B cell (primary cell): ENCODE measurements around the gene GSE1. TPM values are rescaled to one million over a fixed set of nuclear protein-coding genes. Genes with fewer than 3 reads are reported as not detected.

Source experiments
- ATAC-seq: fragments of 200-7000 bp; cut with Tn5 transposase; one replicate; pipeline ENCODE4 v1.10.0; 2021; ENCODE audit warnings: low read depth, mild to moderate bottlenecking, moderate number of reproducible peaks, moderate library complexity
- CTCF ChIA-PET: fragments of 350-600 bp; sonication (Branson Sonifier 250); formaldehyde crosslinking; loops from one replicate; lab custom pipeline; 2021; ENCODE audit warnings: antibody characterized with exemption, inconsistent platforms; lab: Charles Lee
- POLR2A ChIA-PET: fragments of 350-600 bp; sonication (Branson Sonifier 250); formaldehyde crosslinking; loops from one replicate; lab custom pipeline; 2021; ENCODE audit warnings: antibody characterized with exemption; lab: Charles Lee
- DNase-seq: peaks from one replicate; pipeline ENCODE4 v3.0.0; 2013
- H2AFZ ChIP-seq: 2 replicates; pipeline ENCODE4 v1.6.1; 2012; ENCODE audit warnings: mild to moderate bottlenecking, low read depth, low read length; ENCODE audit not compliant: insufficient read depth, poor library complexity, severe bottlenecking
- H3K27ac ChIP-seq, 2 donors: 1 replicate in 1 of 2; 2 replicates in 1 of 2; pipeline ENCODE4 v1.5.1; 2012 to 2013; ENCODE audit warnings: low read length in 2 of 2, mild to moderate bottlenecking in 2 of 2, moderate library complexity in 1 of 2
- H3K27me3 ChIP-seq, 4 experiments: fragments of 200-600 bp in 1 of 4; sonication (generic) in 1 of 4; replicated peaks in 1 of 4; 1 replicate in 2 of 4; 2 replicates in 2 of 4; pipeline versions ENCODE4 v1.6.1 to v1.7.0; 2013 to 2016; ENCODE audit warnings: low read length in 3 of 4, mild to moderate bottlenecking in 2 of 4, mixed read lengths in 1 of 4, moderate library complexity in 1 of 4; ENCODE audit not compliant: insufficient read depth in 4 of 4, control insufficient read depth in 3 of 4; ENCODE audit errors: control extremely low read depth in 1 of 4
- H3K36me3 ChIP-seq, 2 experiments: replicated peaks in 1 of 2; 1 replicate in 1 of 2; 2 replicates in 1 of 2; pipeline versions ENCODE4 v1.6.1 to v1.7.1; 2013; ENCODE audit warnings: low read length in 1 of 2; ENCODE audit not compliant: insufficient read depth in 2 of 2, control insufficient read depth in 1 of 2; ENCODE audit errors: control extremely low read depth in 1 of 2, extremely low read depth in 1 of 2
- H3K4me1 ChIP-seq, 2 donors: fragments of 200-600 bp in 1 of 2; sonication (generic) in 1 of 2; 1 replicate in 1 of 2; 2 replicates in 1 of 2; pipeline versions ENCODE4 v1.5.1 to v1.6.1; 2013 to 2017; ENCODE audit warnings: low read length in 2 of 2; ENCODE audit not compliant: control insufficient read depth in 2 of 2, insufficient read depth in 2 of 2
- H3K4me2 ChIP-seq: replicated peaks from 2 replicates; pipeline ENCODE3; 2012; ENCODE audit warnings: mild to moderate bottlenecking, low read depth, low read length; ENCODE audit not compliant: poor library complexity, severe bottlenecking
- H3K4me3 ChIP-seq, 5 experiments: fragments of 200-600 bp in 1 of 5; sonication (generic) in 1 of 5; 1 replicate in 3 of 5; 2 replicates in 2 of 5; pipeline versions ENCODE4 v1.5.1 to v1.7.0; 2011 to 2016; ENCODE audit warnings: low read length in 4 of 5, mild to moderate bottlenecking in 4 of 5, low read depth in 2 of 5, control low read depth in 1 of 5, moderate library complexity in 1 of 5; ENCODE audit not compliant: insufficient read depth in 1 of 5; ENCODE audit errors: control extremely low read depth in 1 of 5, extremely low read depth in 1 of 5
- H3K79me2 ChIP-seq: fragments of 200-600 bp; sonication (generic); one replicate; pipeline ENCODE4 v1.6.0; 2016; ENCODE audit warnings: low read length; ENCODE audit not compliant: control insufficient read depth, insufficient read depth
- H3K9ac ChIP-seq: fragments of 200-600 bp; sonication (generic); 2 replicates; pipeline ENCODE4 v1.6.1; 2017; ENCODE audit warnings: mild to moderate bottlenecking, low read length, moderate library complexity
- H3K9me3 ChIP-seq, 3 donors: one replicate each; pipeline versions ENCODE4 v1.6.1 to v1.7.1; 2013; ENCODE audit warnings: low read length in 2 of 3; ENCODE audit not compliant: control insufficient read depth in 2 of 3, insufficient read depth in 1 of 3; ENCODE audit errors: control extremely low read depth in 1 of 3
- H4K20me1 ChIP-seq: 2 replicates; pipeline ENCODE4 v1.6.0; 2012; ENCODE audit warnings: mild to moderate bottlenecking, low read length; ENCODE audit not compliant: insufficient read depth, control insufficient read depth, poor library complexity, severe bottlenecking
- H3K27ac Mint-ChIP-seq: one replicate; pipeline ENCODE4 v1.8.0; 2021; ENCODE audit warnings: mixed read lengths
- H3K27me3 Mint-ChIP-seq: one replicate; pipeline ENCODE4 v1.8.0; 2021; ENCODE audit warnings: mixed read lengths
- H3K4me1 Mint-ChIP-seq: one replicate; pipeline ENCODE4 v1.8.0; 2021; ENCODE audit warnings: mixed read lengths
- H3K4me3 Mint-ChIP-seq: one replicate; pipeline ENCODE4 v1.8.0; 2021; ENCODE audit warnings: mixed read lengths
- H3K9me3 Mint-ChIP-seq: one replicate; pipeline ENCODE4 v1.8.0; 2022; ENCODE audit warnings: mixed read lengths; ENCODE audit not compliant: insufficient read depth
- CTCF ChIP-seq: fragments of 200-600 bp; IDR thresholded peaks from one replicate; pipeline ENCODE4 v1.8.0; 2022; ENCODE audit warnings: antibody characterized with exemption, mild to moderate bottlenecking
- EZH2 ChIP-seq: IDR thresholded peaks from 2 replicates; pipeline ENCODE4 v1.6.1; 2012; ENCODE audit warnings: borderline replicate concordance, low read depth, mild to moderate bottlenecking, moderate library complexity, low read length; ENCODE audit not compliant: insufficient read depth, poor library complexity, severe bottlenecking
- WGBS: methylation state at CpG from one replicate; pipeline ENCODE4 v1.1.5; 2013; ENCODE audit warnings: missing lambda C conversion rate; ENCODE audit not compliant: insufficient coverage; 5-methylcytosine and 5-hydroxymethylcytosine counted together
- intact Hi-C: fragments of 100-400 bp; cut with micrococcal nuclease; formaldehyde crosslinking; loops from one replicate; pipeline ENCODE4 v1.10.0; 2022
- polyA plus RNA-seq: library from polyadenylated mRNA; depleted of rRNA; stranded (reverse); fragments of >200 nt; gene quantifications from 2 replicates; pipeline ENCODE4 v1.2.3, GENCODE V29; 2012
- total RNA-seq, 2 donors: library from RNA; stranded (reverse); fragments of 120-200 nt in 1 of 2; gene quantifications; 1 replicate in 1 of 2; 2 replicates in 1 of 2; pipeline versions ENCODE4 v1.2.3 to v1.2.4, GENCODE V29; 2013 to 2022

Gene GSE1
- total and polyA plus RNA-seq, 2 donors (not counting 1 experiment from before 2014, with no cell fraction given) = 57.3 to 76.1 TPM

- Histone ChIP-seq H3K4me2 (no peak overlapping the region), H4K20me1 (no peaks in the 10 kb centered on the region), H3K27me3 (no peaks in the 10 kb centered on the region), H3K36me3 (no peaks in the 10 kb centered on the region), H3K9me3 (peaks cover 0 to 12% (median 0%) of the 10 kb centered on the region in 3 donors), H3K9ac (no peak overlapping the region), H3K4me1 (no peaks in the 10 kb centered on the region), H3K4me3 (no peak overlapping the region), H3K79me2 (no peaks in the 10 kb centered on the region), H3K27ac (no peak overlapping the region), H2AFZ (no peak overlapping the region)
- no peak overlapping the region for H3K4me3 Mint-ChIP-seq
- ChIA-PET POLR2A (no interaction called here), CTCF (no interaction called here)
- H3K4me1 Mint-ChIP-seq = no peaks in the 10 kb centered on the region
- intact Hi-C loops = no loop called here
- H3K9me3 Mint-ChIP-seq = no peaks in the 10 kb centered on the region
- ATAC-seq (no peak), DNase-seq (no peak)
- WGBS = 81% methylated on average over 13 of the region's 14 CpGs
- TF ChIP-seq EZH2 (no peak), CTCF (no peak)
- H3K27ac Mint-ChIP-seq = no peak overlapping the region
- peaks cover 3% of the 10 kb centered on the region for H3K27me3 Mint-ChIP-seq
Measured at GRCh38 chr16:85697431-85697830, 84.3 kb downstream of the GSE1 start.

GRCh38 chr16:85698459-85698891, 85.4 kb downstream of the GSE1 start:
- DNase-seq (no peak), ATAC-seq (no peak)
- H3K27ac Mint-ChIP-seq = no peak overlapping the region
- no peak overlapping the region for H3K4me2 ChIP-seq
- 89% methylated on average over 4 of the region's 7 CpGs for WGBS
- H3K4me1 Mint-ChIP-seq = no peaks in the 10 kb centered on the region
- no peak overlapping the region for H3K27ac ChIP-seq
- H3K4me3 Mint-ChIP-seq = no peak overlapping the region
- H3K4me3 ChIP-seq = no peak overlapping the region
- H3K9me3 ChIP-seq = peaks cover 0 to 12% (median 0%) of the 10 kb centered on the region in 3 donors
- no peak for TF ChIP-seq EZH2
- TF ChIP-seq CTCF = no peak
- no peaks in the 10 kb centered on the region for H3K79me2 ChIP-seq
- H3K27me3 Mint-ChIP-seq = peaks cover under 1% of the 10 kb centered on the region
- no peak overlapping the region for H2AFZ ChIP-seq
- H4K20me1 ChIP-seq = no peaks in the 10 kb centered on the region
- H3K27me3 ChIP-seq = no peaks in the 10 kb centered on the region
- intact Hi-C loops = no loop called here
- H3K4me1 ChIP-seq = no peaks in the 10 kb centered on the region
- no peak overlapping the region for H3K9ac ChIP-seq
- H3K9me3 Mint-ChIP-seq = no peaks in the 10 kb centered on the region
- ChIA-PET CTCF (interaction anchor here (1.0 kb wide), 1 partner anchor 62 kb away, joined by 6 read pairs; no protein-coding TSS in a partner anchor), POLR2A (no interaction called here)
- H3K36me3 ChIP-seq = no peaks in the 10 kb centered on the region
